Activated gamma-delta T cell treated with anti-CD3 and anti-CD28 coated beads, Interleukin-2, amount 50 U/mL, for 16 hours (primary cell): ENCODE data around the gene CAMK1D.

Source experiments
- DNase-seq: peaks from one replicate; pipeline ENCODE4 v3.0.0-alpha.2; 2020; ENCODE audit warnings: low read depth

CAMK1D gene

GRCh38 chr10:12629767-12630165, 280.4 kb downstream of the CAMK1D start:
- no peak for DNase-seq

- DNase-seq = no peak
Observed at GRCh38 chr10:12631216-12631615, 281.9 kb downstream of the CAMK1D start.

DNA sequence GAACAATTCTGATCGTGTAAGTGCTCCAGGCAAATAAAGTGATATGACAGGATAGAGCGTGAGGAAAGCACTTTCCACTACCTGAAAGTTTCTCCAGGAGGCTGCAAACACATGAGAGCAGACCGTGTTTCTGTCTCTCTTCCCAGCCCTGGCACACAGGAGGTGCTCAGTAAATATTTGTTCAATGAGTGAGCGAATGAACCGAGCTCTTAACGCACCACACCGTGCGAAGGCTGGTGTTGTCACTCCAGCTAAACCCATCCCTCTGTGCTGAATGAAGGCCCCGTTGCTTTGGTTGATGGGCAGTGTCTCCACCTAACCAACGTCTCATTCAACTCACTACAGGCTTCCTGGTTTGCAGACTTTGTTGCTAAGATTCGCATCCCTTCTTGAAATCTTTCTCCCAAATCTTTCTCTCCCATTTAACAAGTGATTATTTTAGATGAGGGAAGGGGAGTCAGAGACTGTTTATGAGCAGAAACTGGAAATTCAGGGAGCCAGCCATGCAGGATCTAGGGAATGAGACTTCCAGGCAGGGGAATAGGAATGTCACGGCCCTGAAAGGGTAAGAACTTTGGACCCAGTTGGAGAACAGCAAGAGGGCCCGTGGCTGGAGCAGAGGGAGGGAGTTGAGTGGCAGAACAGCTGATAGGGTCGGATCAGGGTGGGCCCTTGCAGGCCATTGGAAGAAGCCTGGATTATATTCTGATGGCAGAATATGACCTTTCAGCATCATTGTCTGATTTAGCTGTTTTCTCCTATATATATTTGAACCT, 282.6 kb downstream of the CAMK1D start:
- DNase-seq = no peak

GRCh38 chr10:12633776-12634620, 284.7 kb downstream of the CAMK1D start:
- DNase-seq = no peak

DNA sequence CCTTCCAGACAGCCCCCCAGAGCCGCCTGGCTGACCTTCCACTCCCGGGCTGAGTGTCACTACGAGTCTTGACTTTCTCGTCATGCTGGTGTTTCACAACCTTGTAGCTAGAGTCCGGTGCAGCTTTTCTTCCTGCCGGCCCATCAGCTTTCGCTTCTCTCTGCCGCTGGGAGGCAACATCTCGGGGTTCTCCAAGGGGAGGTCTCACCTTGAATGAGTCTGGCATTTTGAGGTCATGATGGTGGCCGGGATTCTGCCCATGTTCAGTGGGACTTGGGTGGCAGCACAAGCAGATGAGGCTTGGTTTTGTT, 285.2 kb downstream of the CAMK1D start:
- DNase-seq = no peak

GRCh38 chr10:12635127-12635541, 285.8 kb downstream of the CAMK1D start:
- no peak for DNase-seq

DNA sequence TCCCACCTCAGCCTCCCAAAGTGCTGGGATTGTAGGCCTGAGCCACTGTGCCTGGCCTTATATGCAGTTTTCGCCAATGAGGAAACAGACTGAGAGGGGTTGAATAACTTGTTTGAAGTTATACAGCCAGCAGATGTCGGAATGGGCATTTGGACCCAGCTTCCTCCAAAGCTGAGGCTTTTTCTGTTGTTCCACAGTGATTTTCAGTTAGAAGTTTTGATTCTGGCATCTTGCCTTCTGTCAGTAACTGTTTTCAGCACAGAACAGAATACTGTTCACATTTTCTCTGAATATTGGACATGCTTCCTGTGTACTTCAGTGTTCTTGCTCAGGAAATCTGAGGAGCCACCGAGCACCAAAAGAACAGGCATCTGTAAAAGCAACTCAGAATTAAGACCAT, 287.2 kb downstream of the CAMK1D start:
- no peak for DNase-seq

DNA sequence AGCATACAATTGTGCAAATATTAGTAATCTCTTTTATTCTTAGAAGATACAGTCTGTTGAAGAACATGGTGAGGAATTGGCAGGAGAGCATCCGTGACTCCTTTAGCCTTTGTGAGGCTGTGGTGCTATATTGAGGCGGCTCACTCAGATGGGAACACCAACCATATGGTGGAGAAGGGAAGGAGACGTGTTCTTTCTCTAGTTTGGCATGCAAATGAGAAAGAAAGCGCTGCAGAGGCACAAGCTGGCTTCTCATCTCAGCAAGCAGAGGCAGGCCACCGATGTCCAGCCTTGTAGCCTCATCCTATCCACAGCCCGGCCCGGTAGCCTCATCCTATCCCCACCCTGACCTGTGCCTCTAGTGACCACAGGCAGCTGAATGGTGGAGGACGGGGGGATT, 288.3 kb downstream of the CAMK1D start:
- no peak for DNase-seq

- no peak for DNase-seq
Observed at GRCh38 chr10:12638103-12638502, 288.8 kb downstream of the CAMK1D start.

- DNase-seq = no peak
Observed at GRCh38 chr10:12638781-12639180, 289.4 kb downstream of the CAMK1D start.

DNA sequence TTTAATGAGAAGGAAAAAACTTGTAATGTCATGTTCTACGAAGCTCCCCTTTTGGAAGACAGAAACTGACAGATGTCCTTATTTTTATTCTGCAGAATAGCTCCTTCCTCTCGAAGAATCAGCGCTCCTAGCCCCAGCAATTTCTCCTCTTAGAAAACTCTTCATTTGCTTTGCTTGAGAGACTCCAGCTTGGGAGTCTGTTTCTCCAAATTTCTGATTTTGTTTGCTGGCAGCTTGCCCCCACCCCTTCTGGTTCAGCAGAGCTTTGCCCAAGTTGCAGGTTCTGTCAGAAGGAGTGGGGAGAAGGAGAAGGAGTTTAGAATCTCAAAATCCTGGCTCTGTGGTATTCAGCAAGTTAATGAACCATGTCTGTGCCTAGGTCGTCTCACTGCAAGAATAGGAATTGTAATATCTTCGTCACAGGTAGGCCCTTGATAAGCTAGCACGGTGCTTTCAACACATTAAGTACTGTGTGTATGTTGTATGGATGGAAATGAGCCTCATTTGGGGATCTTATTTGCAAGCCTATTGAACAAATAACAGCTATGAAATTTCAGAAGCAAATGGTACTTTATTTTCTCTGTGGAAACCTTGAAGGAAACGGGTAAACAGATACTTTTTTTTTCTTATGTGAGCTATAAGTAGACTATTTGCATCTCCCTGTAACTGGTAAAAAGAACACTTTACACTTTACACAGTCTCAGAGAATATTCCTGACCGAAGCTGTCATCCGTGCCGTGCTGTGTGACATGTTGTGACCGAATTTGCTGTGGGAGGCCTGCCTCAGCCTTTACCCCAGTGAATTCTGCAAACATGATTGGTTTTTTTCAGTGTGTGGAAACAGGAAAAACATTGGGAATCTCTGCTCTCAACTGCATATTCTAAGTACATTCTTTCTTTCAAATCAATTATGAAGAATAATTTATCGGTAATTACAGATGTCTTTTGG, 290.9 kb downstream of the CAMK1D start:
- DNase-seq = no peak

- no peak for DNase-seq
Observed at GRCh38 chr10:12642036-12642435, 292.7 kb downstream of the CAMK1D start.

DNA sequence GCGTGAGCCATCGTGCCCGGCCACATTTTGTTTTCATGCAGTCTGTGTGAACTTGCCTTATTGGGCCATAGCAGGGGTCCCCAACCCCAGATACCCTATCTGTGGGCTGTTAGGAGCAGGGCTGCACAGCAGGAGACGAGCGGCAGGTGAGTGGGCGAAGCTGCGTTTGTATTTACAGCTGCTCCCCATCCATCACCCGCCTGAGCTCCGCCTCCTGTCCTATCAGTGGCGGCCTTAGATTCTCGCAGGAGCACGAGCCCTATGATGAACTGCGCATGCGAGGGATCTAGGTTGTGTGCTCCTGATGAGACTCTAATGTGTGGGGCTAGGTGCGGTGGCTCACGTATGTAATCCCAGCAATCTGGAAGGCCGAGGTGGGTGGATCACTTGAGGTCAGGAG, 293.9 kb downstream of the CAMK1D start:
- DNase-seq = no peak

DNA sequence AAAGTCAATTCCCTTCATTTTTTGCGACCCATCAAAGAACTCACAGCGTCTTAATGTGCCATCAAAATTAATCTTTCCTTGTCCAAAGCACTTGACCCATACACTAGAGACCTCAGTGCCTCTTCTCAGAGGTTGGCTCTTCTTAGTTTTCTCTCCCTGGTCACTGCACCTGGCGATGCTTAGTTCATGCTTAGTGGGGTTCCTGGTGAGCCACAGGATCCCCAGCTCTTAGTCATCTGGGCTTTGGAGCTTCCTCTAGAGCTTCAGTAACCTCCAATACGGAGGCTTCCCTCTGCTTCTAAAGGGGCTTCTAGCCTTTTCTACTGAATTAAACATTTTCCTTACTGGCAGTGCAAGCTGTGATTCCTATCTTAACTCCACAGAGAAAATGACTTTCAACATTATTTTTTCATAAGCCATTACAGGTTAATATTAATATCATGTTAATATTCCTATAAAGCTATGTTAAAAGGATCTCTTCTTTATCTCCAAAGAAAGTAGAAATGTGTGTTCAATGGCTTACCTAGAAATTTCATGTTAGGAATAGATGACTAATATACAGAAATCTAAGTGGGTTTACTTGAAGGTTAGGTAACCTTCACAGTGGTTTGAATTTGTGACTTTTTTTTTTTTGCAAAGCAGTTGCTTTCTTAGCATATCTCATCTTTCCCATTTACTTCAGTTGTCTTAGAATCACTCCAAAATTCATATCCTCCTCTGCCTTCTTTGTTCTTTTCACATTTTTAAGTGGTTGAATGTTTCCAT, 295.2 kb downstream of the CAMK1D start:
- DNase-seq = no peak

DNA sequence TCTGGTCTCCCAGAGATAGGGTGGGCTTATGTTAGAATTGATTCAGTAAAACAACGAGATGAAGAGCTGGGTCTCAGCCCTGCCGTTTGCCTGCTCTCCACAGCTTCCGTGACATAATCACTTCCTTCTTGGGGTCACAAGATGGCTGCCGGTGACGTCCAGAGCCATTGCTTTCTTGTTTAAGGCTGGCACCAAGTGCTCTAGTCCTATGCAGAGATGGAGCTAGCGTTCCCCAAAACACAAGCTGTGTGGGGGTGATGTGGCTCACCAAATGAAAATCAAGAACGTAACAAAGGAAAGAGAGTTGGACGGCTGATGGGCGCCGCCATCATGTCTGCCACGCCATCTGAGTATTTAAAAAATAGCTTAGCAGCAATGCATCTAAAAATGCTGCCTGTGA, 296.1 kb downstream of the CAMK1D start:
- no peak for DNase-seq

- DNase-seq = no peak
Observed at GRCh38 chr10:12649012-12649584, 299.8 kb downstream of the CAMK1D start.

GRCh38 chr10:12650122-12650521, 300.8 kb downstream of the CAMK1D start:
- DNase-seq = no peak

DNA sequence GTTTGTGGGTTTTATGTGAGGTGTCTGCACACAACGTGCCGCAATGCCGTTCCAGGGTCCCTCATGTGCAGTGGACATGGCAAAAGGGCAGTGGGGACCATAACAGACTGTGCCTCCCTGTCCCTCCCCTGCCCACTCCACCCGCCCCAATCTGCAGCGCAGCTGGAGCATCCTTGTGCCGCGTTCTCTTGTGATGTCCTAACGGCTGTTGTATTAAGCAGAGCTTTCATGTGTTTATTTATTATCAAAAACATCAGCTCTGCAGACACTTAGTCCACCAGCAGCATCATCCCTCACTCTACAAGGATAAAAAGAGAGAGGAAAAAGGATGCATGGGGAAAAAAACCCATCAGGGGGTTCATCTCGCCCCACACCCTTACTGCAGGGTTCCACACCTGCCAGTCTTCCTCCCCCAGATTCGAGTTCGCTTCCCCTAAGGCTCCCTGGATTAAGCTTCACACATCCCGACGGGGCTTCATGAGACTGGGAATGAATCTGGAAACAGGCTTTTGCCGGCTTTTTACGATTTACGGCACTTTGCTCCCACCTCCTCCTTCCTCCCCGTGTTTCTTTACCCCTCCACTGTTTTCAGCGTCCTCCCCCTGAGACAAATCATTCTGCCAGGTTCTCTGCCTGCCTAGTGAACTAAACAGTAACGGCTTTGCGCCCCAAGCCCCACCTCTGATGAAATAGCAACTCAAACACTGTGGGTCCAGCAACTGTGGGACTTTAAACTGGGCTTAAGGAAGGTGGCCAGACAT, 301.4 kb downstream of the CAMK1D start:
- no peak for DNase-seq

DNA sequence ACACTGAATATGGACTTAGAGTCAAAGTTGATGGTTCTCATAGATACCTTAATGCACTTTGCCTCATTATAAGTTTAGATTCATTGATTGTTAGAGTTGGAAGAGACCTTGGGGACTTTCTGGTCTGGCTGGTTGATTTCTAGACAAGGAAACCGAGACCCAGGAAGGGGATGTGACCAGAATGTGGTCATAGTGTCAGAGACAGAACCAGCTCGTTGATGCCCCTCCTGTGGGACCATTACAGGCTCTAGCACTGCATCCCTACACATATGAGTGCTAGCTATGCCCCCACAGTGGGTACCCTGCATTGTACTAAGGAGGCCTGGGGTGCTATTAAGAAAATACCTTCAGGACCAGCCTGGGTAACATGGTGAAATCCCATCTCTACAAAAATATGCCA, 306.6 kb downstream of the CAMK1D start:
- no peak for DNase-seq

DNA sequence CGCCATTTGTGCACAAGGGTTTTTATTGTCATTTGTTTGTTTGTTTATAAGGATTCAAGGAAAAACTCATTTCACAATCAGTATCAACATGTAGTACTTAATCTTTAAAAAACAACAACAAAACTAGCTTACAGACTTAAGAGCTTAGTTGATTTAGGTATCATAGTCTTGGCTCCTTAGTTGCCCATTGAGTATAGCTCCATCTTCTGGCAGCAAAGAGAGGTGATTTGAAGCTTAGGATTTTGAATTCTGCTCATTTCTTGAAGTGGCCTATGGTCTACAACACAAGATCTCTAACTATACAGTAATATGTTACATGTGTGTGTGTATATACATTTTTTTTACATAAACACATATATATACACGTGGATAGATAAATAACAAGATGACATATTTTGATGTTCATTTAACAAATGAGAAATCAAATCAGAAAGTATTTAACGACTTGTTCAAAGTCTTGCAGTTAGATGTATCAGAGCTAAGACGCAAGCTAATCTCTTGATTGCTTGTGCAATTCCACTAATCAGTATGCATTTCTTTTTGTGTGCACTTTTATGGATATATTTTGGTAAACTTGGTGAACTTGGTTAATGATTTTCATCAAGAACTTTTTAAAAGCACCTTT, 307.3 kb downstream of the CAMK1D start:
- no peak for DNase-seq
